CD4-positive, alpha-beta T cell (primary cell): ENCODE measurements around the gene TEPSIN. TPM values are rescaled to one million over a fixed set of nuclear protein-coding genes. Genes with fewer than 3 reads are reported as not detected.
A peak's percentile ranks its signal among the peaks of the same experiment; 100 is the strongest.

Source experiments
- ATAC-seq: fragments of 200-7000 bp; cut with Tn5 transposase; one replicate; pipeline ENCODE4 v1.10.0; 2022; ENCODE audit warnings: mild to moderate bottlenecking; ENCODE audit not compliant: poor library complexity
- CTCF ChIA-PET: fragments of 350-600 bp; sonication (Branson Sonifier 250); formaldehyde crosslinking; loops from one replicate; lab custom pipeline; 2021; ENCODE audit warnings: antibody characterized with exemption, inconsistent platforms; lab: Charles Lee
- POLR2A ChIA-PET: fragments of 350-600 bp; sonication (Branson Sonifier 250); formaldehyde crosslinking; loops from one replicate; lab custom pipeline; 2021; ENCODE audit warnings: antibody characterized with exemption, inconsistent platforms; lab: Charles Lee
- DNase-seq, 14 experiments: peaks; one replicate each; pipeline ENCODE4 v3.0.0-alpha.2; 2013 to 2020; ENCODE audit warnings: mixed read lengths in 2 of 14
- H3K27ac ChIP-seq, 2 donors: one replicate each; pipeline versions ENCODE4 v1.5.1 to v1.7.0; 2013; ENCODE audit warnings: low read length in 2 of 2, low read depth in 1 of 2, mild to moderate bottlenecking in 1 of 2
- H3K27me3 ChIP-seq, 2 experiments: 1 replicate in 1 of 2; 2 replicates in 1 of 2; pipeline versions ENCODE4 v1.6.1 to v1.7.0; 2013; ENCODE audit warnings: low read length in 2 of 2, control low read depth in 1 of 2, mild to moderate bottlenecking in 1 of 2, moderate library complexity in 1 of 2; ENCODE audit not compliant: insufficient read depth in 2 of 2, control insufficient read depth in 1 of 2
- H3K36me3 ChIP-seq: one replicate; pipeline ENCODE4 v1.6.1; 2013; ENCODE audit warnings: low read length, control low read depth; ENCODE audit not compliant: insufficient read depth
- H3K4me1 ChIP-seq: one replicate; pipeline ENCODE4 v1.6.1; 2013; ENCODE audit warnings: low read length, control low read depth; ENCODE audit not compliant: insufficient read depth
- H3K4me3 ChIP-seq: one replicate; pipeline ENCODE4 v1.5.1; 2013; ENCODE audit warnings: mild to moderate bottlenecking, low read length, moderate library complexity
- H3K9me3 ChIP-seq, 2 experiments: 1 replicate in 1 of 2; 2 replicates in 1 of 2; pipeline versions ENCODE4 v1.6.1 to v1.7.0; 2013; ENCODE audit warnings: low read length in 2 of 2, mild to moderate bottlenecking in 2 of 2, control low read depth in 1 of 2, moderate library complexity in 1 of 2; ENCODE audit not compliant: control insufficient read depth in 1 of 2, insufficient read depth in 1 of 2
- H3K27ac Mint-ChIP-seq: one replicate; pipeline ENCODE4 v1.8.0; 2020; ENCODE audit warnings: mixed read lengths
- H3K27me3 Mint-ChIP-seq: one replicate; pipeline ENCODE4 v1.8.0; 2021; ENCODE audit warnings: mixed read lengths
- H3K36me3 Mint-ChIP-seq: one replicate; pipeline ENCODE4 v1.8.0; 2021; ENCODE audit warnings: low read depth, mixed read lengths
- H3K4me1 Mint-ChIP-seq: one replicate; pipeline ENCODE4 v1.8.0; 2021; ENCODE audit warnings: low read depth, mixed read lengths
- H3K4me3 Mint-ChIP-seq: one replicate; pipeline ENCODE4 v1.8.0; 2020; ENCODE audit warnings: mild to moderate bottlenecking, mixed read lengths
- H3K9me3 Mint-ChIP-seq: one replicate; pipeline ENCODE4 v1.8.0; 2020; ENCODE audit warnings: mixed read lengths
- intact Hi-C, 2 experiments: fragments of 100-400 bp; cut with DNase I in 1 of 2; cut with micrococcal nuclease in 1 of 2; formaldehyde crosslinking; loops; one replicate each; pipeline versions ENCODE4 v1.15.1 to v1.9.0; 2023 to 2025; cut with DNase I, micrococcal nuclease
- total RNA-seq, 174 experiments: library from RNA in 2 of 174; stranded (reverse) in 2 of 174; gene quantifications; one replicate each; pipeline ENCODE4 v1.2.3 and lab custom pipeline; 2021 to 2026
- TF ChIP-seq, protein P1 (sequence below): fragments of 200-600 bp; IDR thresholded peaks from one replicate; pipeline ENCODE4 v1.8.0; 2022; ENCODE audit warnings: antibody characterized with exemption, mild to moderate bottlenecking

TEPSIN gene
- total RNA-seq, 2 experiments from 2014 or later, result 68.2 to 74.4 TPM

DNA sequence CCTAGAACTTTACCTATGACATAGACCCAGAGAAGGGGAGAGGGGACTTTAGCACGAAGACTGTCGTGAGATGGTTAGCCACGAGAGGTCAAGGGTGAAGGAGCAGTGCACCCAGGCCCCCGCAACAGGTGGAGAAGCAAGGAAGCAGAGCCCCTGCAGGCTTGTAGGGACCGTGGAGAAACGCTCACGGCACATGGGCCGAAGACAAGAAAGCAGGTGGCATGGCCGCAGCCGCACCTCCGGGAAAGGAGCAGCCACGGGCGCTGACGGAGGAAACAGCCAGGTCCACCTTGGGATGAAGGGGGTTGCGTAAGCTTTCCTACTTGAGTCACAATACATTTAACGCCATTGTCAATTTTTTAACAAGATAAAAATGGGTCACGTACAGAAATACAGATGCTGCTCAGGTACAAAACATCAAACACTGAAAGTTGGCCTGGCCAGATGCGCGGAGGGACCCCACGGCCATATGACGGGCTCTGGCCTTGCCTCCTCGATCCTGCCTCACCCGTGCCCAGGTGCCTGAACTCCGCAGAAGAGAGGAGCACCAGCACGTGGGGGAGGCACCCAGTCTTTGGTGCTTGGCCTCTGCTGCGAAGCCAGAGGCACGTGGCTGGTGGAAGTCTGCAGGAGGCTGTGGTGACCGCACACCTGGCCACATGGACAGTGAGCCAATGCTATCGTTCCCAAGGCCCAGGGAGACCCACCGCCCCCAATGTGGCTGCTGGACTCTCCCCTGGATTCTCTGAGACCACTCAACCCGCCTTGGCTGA is 35.0 kb upstream of the TEPSIN start:
- ChIA-PET POLR2A (interaction anchor here (1.0 kb wide), 1 partner anchor 238 kb away, joined by 3 read pairs; the partner anchor contains the start of gene ACTG1), CTCF (no interaction called here)
- Histone ChIP-seq H3K27ac (no peak overlapping the region), H3K27me3 (no peaks in the 10 kb centered on the region), H3K4me3 (no peak overlapping the region), H3K36me3 (peaks cover 75% of the 10 kb centered on the region), H3K9me3 (no peaks in the 10 kb centered on the region), H3K4me1 (peaks cover 8% of the 10 kb centered on the region)
- no peak for ATAC-seq
- H3K27me3 Mint-ChIP-seq, result no peaks in the 10 kb centered on the region
- no peak overlapping the region for H3K4me3 Mint-ChIP-seq
- H3K4me1 Mint-ChIP-seq, result peaks cover 6% of the 10 kb centered on the region
- H3K9me3 Mint-ChIP-seq, result no peaks in the 10 kb centered on the region
- intact Hi-C loops, result no loop called here
- TF ChIP-seq, protein P1, sequence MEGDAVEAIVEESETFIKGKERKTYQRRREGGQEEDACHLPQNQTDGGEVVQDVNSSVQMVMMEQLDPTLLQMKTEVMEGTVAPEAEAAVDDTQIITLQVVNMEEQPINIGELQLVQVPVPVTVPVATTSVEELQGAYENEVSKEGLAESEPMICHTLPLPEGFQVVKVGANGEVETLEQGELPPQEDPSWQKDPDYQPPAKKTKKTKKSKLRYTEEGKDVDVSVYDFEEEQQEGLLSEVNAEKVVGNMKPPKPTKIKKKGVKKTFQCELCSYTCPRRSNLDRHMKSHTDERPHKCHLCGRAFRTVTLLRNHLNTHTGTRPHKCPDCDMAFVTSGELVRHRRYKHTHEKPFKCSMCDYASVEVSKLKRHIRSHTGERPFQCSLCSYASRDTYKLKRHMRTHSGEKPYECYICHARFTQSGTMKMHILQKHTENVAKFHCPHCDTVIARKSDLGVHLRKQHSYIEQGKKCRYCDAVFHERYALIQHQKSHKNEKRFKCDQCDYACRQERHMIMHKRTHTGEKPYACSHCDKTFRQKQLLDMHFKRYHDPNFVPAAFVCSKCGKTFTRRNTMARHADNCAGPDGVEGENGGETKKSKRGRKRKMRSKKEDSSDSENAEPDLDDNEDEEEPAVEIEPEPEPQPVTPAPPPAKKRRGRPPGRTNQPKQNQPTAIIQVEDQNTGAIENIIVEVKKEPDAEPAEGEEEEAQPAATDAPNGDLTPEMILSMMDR, result no peak
- H3K36me3 Mint-ChIP-seq, result peaks cover 79% of the 10 kb centered on the region
- no peak overlapping the region for H3K27ac Mint-ChIP-seq
- no peak for DNase-seq

- no peaks in the 10 kb centered on the region for H3K9me3 ChIP-seq
- H3K27ac ChIP-seq, result no peak overlapping the region
- intact Hi-C loops, result no loop called here
- ChIA-PET CTCF (no interaction called here), POLR2A (no interaction called here)
- H3K36me3 ChIP-seq, result peaks cover 75% of the 10 kb centered on the region
- Mint-ChIP-seq H3K4me1 (peaks cover 6% of the 10 kb centered on the region), H3K27ac (peak overlapping the region; percentile 69), H3K4me3 (peak overlapping the region; percentile 30), H3K9me3 (no peaks in the 10 kb centered on the region), H3K36me3 (peaks cover 88% of the 10 kb centered on the region), H3K27me3 (no peaks in the 10 kb centered on the region)
- DNase-seq (no peak), ATAC-seq (no peak)
- TF ChIP-seq, protein P1, result no peak
- no peaks in the 10 kb centered on the region for H3K27me3 ChIP-seq
- peaks cover 8% of the 10 kb centered on the region for H3K4me1 ChIP-seq
- no peak overlapping the region for H3K4me3 ChIP-seq
Observed at GRCh38 chr17:81272616-81273015, 33.8 kb upstream of the TEPSIN start.

DNA sequence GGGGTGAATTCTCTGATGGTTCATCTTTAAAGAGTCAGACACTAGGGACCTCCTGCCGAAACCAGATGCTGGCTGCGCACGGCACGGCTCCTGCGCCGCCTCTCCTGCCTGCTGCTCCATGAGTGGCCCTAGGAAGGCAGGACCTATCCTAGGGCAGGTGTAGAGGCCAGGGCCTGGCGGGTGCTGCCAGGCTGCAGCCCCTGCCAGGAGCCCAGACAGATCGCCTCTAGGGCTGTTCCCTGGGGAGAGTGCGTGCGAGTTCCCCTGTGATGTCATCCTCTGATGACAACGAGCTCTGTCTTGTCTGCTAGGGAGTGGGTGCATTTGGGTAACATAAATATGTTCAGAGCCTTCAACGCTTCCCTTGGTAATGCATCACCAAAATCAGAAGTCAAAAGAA is 32.4 kb upstream of the TEPSIN start:
- TF ChIP-seq, protein P1, result no peak

More for the DNA sequence above, 32.4 kb upstream of the TEPSIN start:
- ATAC-seq (no peak), DNase-seq (no peak)
- no peaks in the 10 kb centered on the region for H3K9me3 ChIP-seq
- no peak overlapping the region for H3K27ac Mint-ChIP-seq
- no peak overlapping the region for H3K27ac ChIP-seq
- ChIA-PET POLR2A (no interaction called here), CTCF (interaction anchor here (0.6 kb wide), 2 partner anchors 234 to 416 kb away, joined by 3 read pairs; no protein-coding TSS in a partner anchor)
- no peaks in the 10 kb centered on the region for H3K27me3 Mint-ChIP-seq
- intact Hi-C loops, result no loop called here
- peaks cover 8% of the 10 kb centered on the region for H3K4me1 ChIP-seq
- peaks cover 69% of the 10 kb centered on the region for H3K36me3 ChIP-seq
- H3K4me1 Mint-ChIP-seq, result peaks cover 6% of the 10 kb centered on the region
- no peaks in the 10 kb centered on the region for H3K9me3 Mint-ChIP-seq
- H3K36me3 Mint-ChIP-seq, result peaks cover 89% of the 10 kb centered on the region
- no peak overlapping the region for H3K4me3 ChIP-seq
- H3K4me3 Mint-ChIP-seq, result no peak overlapping the region
- H3K27me3 ChIP-seq, result no peaks in the 10 kb centered on the region
